MCF 10A (cell line): Measurements from ENCODE around the gene KAZN. TPM values are rescaled to one million over a fixed set of nuclear protein-coding genes. Genes with fewer than 3 reads are reported as not detected.

ENCODE experiments used
- BruUV-seq: library from RNA; stranded (reverse); fragments of 400-500 nt; replicated peaks from 2 replicates; lab custom pipeline; 2021; lab: Mats Ljungman, UMichigan
- CTCF ChIA-PET: fragments of 300-600 bp; sonication (Branson Sonifier 250); formaldehyde crosslinking; extraction: SDS; loops from one replicate; lab custom pipeline; 2021; ENCODE audit warnings: antibody characterized with exemption, inconsistent platforms; lab: Yijun Ruan, JAX
- POLR2A ChIA-PET: fragments of 300-600, 350-650 bp; sonication (Branson Sonifier 250); formaldehyde crosslinking; extraction: SDS; loops from one replicate; lab custom pipeline; 2020; ENCODE audit warnings: antibody characterized with exemption, inconsistent platforms; lab: Yijun Ruan, JAX
- DNase-seq: peaks from one replicate; pipeline ENCODE4 v3.0.0-alpha.2; 2018; ENCODE audit not compliant: unreplicated experiment
- H3K27ac Mint-ChIP-seq: one replicate; pipeline ENCODE4 v1.8.0; 2022; ENCODE audit warnings: mild to moderate bottlenecking, low read depth, mixed read lengths; ENCODE audit not compliant: unreplicated experiment
- H3K27me3 Mint-ChIP-seq: one replicate; pipeline ENCODE4 v1.8.0; 2022; ENCODE audit warnings: mixed read lengths; ENCODE audit not compliant: insufficient read depth, unreplicated experiment
- H3K36me3 Mint-ChIP-seq: one replicate; pipeline ENCODE4 v1.8.0; 2022; ENCODE audit warnings: mild to moderate bottlenecking, moderate library complexity, mixed read lengths; ENCODE audit not compliant: insufficient read depth, unreplicated experiment
- H3K4me1 Mint-ChIP-seq: one replicate; pipeline ENCODE4 v1.8.0; 2022; ENCODE audit warnings: mixed read lengths; ENCODE audit not compliant: insufficient read depth, unreplicated experiment
- H3K4me3 Mint-ChIP-seq: one replicate; pipeline ENCODE4 v1.8.0; 2022; ENCODE audit warnings: mild to moderate bottlenecking, moderate library complexity, mixed read lengths; ENCODE audit not compliant: unreplicated experiment
- H3K9me3 Mint-ChIP-seq: one replicate; pipeline ENCODE4 v1.8.0; 2022; ENCODE audit warnings: mixed read lengths; ENCODE audit not compliant: unreplicated experiment
- CTCF ChIP-seq: fragments of 200-600 bp; IDR thresholded peaks from one replicate; pipeline ENCODE4 v1.8.0; 2022; ENCODE audit warnings: antibody characterized with exemption, mild to moderate bottlenecking; ENCODE audit not compliant: unreplicated experiment
- intact Hi-C: fragments of 100-400 bp; cut with micrococcal nuclease; formaldehyde crosslinking; loops from 2 replicates; pipeline ENCODE4 v1.14.1; 2022
- total RNA-seq: library from RNA; stranded (reverse); gene quantifications from 2 replicates; pipeline ENCODE4 v1.2.3, GENCODE V29; 2022

Gene KAZN
- total RNA-seq, 1 experiment from 2014 or later = 3.3 TPM

GRCh38 chr1:15110867-15111230 is 512.4 kb downstream of the KAZN start:
- BruUV-seq = no TSS peak
- Mint-ChIP-seq H3K9me3 (no peaks in the 10 kb centered on the region), H3K4me1 (no peaks in the 10 kb centered on the region), H3K36me3 (no peaks in the 10 kb centered on the region), H3K27me3 (no peaks in the 10 kb centered on the region), H3K4me3 (no peak overlapping the region), H3K27ac (no peak overlapping the region)
- ChIA-PET POLR2A (no interaction called here), CTCF (interaction anchor here (0.9 kb wide), 1 partner anchor 10 kb away, joined by 3 read pairs; no protein-coding TSS in a partner anchor)
- no peak for DNase-seq
- intact Hi-C loops = no loop called here
- no peak for TF ChIP-seq CTCF

GRCh38 chr1:15113146-15113545 is 514.7 kb downstream of the KAZN start:
- intact Hi-C loops = no loop called here
- no peak for TF ChIP-seq CTCF
- no TSS peak for BruUV-seq
- Mint-ChIP-seq H3K9me3 (no peaks in the 10 kb centered on the region), H3K27ac (no peak overlapping the region), H3K4me1 (no peaks in the 10 kb centered on the region), H3K36me3 (no peaks in the 10 kb centered on the region), H3K27me3 (no peaks in the 10 kb centered on the region), H3K4me3 (no peak overlapping the region)
- no peak for DNase-seq
- POLR2A ChIA-PET = no interaction called here
- CTCF ChIA-PET = interaction anchor here (0.6 to 1.6 kb wide), 2 partner anchors 15 to 196 kb away, joined by 3 to 5 read pairs; no protein-coding TSS in a partner anchor

- Mint-ChIP-seq H3K4me3 (no peak overlapping the region), H3K27ac (no peak overlapping the region), H3K4me1 (no peaks in the 10 kb centered on the region), H3K27me3 (peaks cover 11% of the 10 kb centered on the region), H3K9me3 (no peaks in the 10 kb centered on the region), H3K36me3 (no peaks in the 10 kb centered on the region)
- DNase-seq = no peak
- no TSS peak for BruUV-seq
- ChIA-PET POLR2A (interaction anchor here (0.6 kb wide), 1 partner anchor 365 kb away, joined by 3 read pairs; no protein-coding TSS in a partner anchor), CTCF (interaction anchor here (0.6 kb wide), 2 partner anchors 38 to 753 kb away, joined by 3 to 5 read pairs; partner anchors contain the start of gene TMEM51)
- no peak for TF ChIP-seq CTCF
- intact Hi-C loops = no loop called here
Measured at GRCh38 chr1:15114884-15115283, 516.4 kb downstream of the KAZN start.

- intact Hi-C loops = no loop called here
- H3K4me1 Mint-ChIP-seq = no peaks in the 10 kb centered on the region
- no peak overlapping the region for H3K27ac Mint-ChIP-seq
- ChIA-PET CTCF (interaction anchor here (0.6 to 1.4 kb wide), 3 partner anchors 38 to 189 kb away, joined by 3 to 5 read pairs (median 4); partner anchors contain the start of gene TMEM51), POLR2A (no interaction called here)
- no peak for DNase-seq
- H3K27me3 Mint-ChIP-seq = peaks cover 19% of the 10 kb centered on the region
- no TSS peak for BruUV-seq
- no peaks in the 10 kb centered on the region for H3K36me3 Mint-ChIP-seq
- H3K4me3 Mint-ChIP-seq = no peak overlapping the region
- H3K9me3 Mint-ChIP-seq = no peaks in the 10 kb centered on the region
- TF ChIP-seq CTCF = no peak
Measured at GRCh38 chr1:15115542-15116330, 517.3 kb downstream of the KAZN start.
